Measurements from ENCODE around the gene XYLT1. TPM values are rescaled to one million over a fixed set of nuclear protein-coding genes. Genes with fewer than 3 reads are reported as not detected.
"Not testable (repeated sequence)": the region's sequence is repeated elsewhere in the genome, so short reads cannot be mapped to it uniquely, and the experiment has no call there.

The XYLT1 gene
- total RNA-seq, 1 experiment from 2014 or later, result 8.3 TPM

GRCh38 chr16:17308186-17308585 lies 162.6 kb downstream of the XYLT1 start:
- no peak for DNase-seq (ENCODE audit: low spot score)

GRCh38 chr16:17307504-17307903 lies 163.3 kb downstream of the XYLT1 start:
- no peak for DNase-seq (ENCODE audit: low spot score)

- DNase-seq (ENCODE audit: low spot score), result no peak
These were observed 164.0 kb downstream of the XYLT1 start for GRCh38 chr16:17306745-17307144.

GRCh38 chr16:17306211-17306610 lies 164.5 kb downstream of the XYLT1 start:
- DNase-seq (ENCODE audit: low spot score), result not testable (repeated sequence)

- no peak for DNase-seq (ENCODE audit: low spot score)
These were observed 165.1 kb downstream of the XYLT1 start for GRCh38 chr16:17305694-17306093.

GRCh38 chr16:17304491-17305119 lies 166.2 kb downstream of the XYLT1 start:
- DNase-seq (ENCODE audit: low spot score), result no peak

GRCh38 chr16:17304106-17304490 lies 166.7 kb downstream of the XYLT1 start:
- no peak for DNase-seq (ENCODE audit: low spot score)

- DNase-seq (ENCODE audit: low spot score), result no peak
These were observed 167.7 kb downstream of the XYLT1 start for GRCh38 chr16:17303101-17303500.

GRCh38 chr16:17302620-17303019 lies 168.1 kb downstream of the XYLT1 start:
- DNase-seq (ENCODE audit: low spot score), result no peak

- no peak for DNase-seq (ENCODE audit: low spot score)
These were observed 168.5 kb downstream of the XYLT1 start for GRCh38 chr16:17302214-17302613.

- DNase-seq (ENCODE audit: low spot score), result no peak
These were observed 169.1 kb downstream of the XYLT1 start for GRCh38 chr16:17301593-17302135.

GRCh38 chr16:17301184-17301583 lies 169.6 kb downstream of the XYLT1 start:
- no peak for DNase-seq (ENCODE audit: low spot score)

GRCh38 chr16:17299790-17300189 lies 171.0 kb downstream of the XYLT1 start:
- no peak for DNase-seq (ENCODE audit: low spot score)

- no peak for DNase-seq (ENCODE audit: low spot score)
These were observed 172.5 kb downstream of the XYLT1 start for GRCh38 chr16:17298238-17298637.

- DNase-seq (ENCODE audit: low spot score), result no peak
These were observed 174.3 kb downstream of the XYLT1 start for GRCh38 chr16:17296431-17296830.

GRCh38 chr16:17295948-17296347 lies 174.8 kb downstream of the XYLT1 start:
- DNase-seq (ENCODE audit: low spot score), result no peak

GRCh38 chr16:17294856-17295255 lies 175.9 kb downstream of the XYLT1 start:
- DNase-seq (ENCODE audit: low spot score), result no peak

- DNase-seq (ENCODE audit: low spot score), result no peak
These were observed 176.8 kb downstream of the XYLT1 start for GRCh38 chr16:17293813-17294558.

- DNase-seq (ENCODE audit: low spot score), result no peak
These were observed 179.5 kb downstream of the XYLT1 start for GRCh38 chr16:17291289-17291688.

- no peak for DNase-seq (ENCODE audit: low spot score)
These were observed 180.8 kb downstream of the XYLT1 start for GRCh38 chr16:17289674-17290635.

- DNase-seq (ENCODE audit: low spot score), result no peak
These were observed 181.7 kb downstream of the XYLT1 start for GRCh38 chr16:17289050-17289449.

GRCh38 chr16:17287166-17287800 lies 183.5 kb downstream of the XYLT1 start:
- no peak for DNase-seq (ENCODE audit: low spot score)

All from H4 (cell line).